GM18507 (cell line): Measurements from ENCODE around the gene MINDY3.

Experiments
- DNase-seq: peaks from one replicate; pipeline ENCODE4 v3.0.0; 2011; ENCODE audit warnings: low read depth; ENCODE audit not compliant: insufficient read length; ENCODE audit errors: extremely low spot score
- FAIRE-seq: peaks from 2 replicates; lab custom pipeline; 2011; peaks lifted over from hg19 to GRCh38; lab: Jason Lieb, UNC

The MINDY3 gene

DNA sequence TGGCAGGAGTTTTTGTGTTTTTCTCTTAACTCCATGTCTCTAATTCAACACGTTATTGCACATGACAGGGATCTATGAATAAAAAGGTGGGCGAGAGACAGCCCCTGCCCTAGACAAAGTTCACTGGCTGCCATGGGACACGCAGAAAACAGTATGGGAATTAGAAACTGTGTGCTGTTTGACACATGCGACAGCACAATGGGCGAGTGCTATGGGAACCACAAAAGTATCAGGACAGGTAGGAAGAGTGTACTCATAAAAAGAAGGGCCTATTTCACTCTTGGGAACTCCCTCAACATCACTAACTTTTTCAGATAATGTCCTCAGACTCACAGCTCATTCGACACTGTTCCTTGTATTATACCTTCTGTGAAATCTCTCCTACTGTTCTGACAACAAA is 45.7 kb downstream of the MINDY3 start:
- FAIRE-seq (peak; percentile 53), DNase-seq (no peak)

DNA sequence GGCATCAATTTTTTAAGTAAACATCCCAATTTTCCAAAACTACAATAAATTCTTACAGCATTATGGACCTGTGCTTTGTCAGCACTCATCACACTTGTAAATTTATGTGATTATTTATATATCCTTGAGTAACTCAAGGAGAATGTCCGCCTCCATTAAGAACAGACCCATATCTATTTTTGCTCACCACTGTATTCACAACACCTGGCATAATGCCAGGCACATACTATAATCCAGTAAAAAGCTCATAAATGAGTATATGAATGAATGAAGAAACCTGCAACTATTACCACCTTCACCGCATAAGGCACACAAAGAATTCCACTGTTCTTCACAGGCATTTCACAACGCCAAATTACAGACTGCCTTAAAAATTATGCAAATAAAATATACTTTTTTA is 46.9 kb downstream of the MINDY3 start:
- DNase-seq (no peak), FAIRE-seq (no peak)

DNA sequence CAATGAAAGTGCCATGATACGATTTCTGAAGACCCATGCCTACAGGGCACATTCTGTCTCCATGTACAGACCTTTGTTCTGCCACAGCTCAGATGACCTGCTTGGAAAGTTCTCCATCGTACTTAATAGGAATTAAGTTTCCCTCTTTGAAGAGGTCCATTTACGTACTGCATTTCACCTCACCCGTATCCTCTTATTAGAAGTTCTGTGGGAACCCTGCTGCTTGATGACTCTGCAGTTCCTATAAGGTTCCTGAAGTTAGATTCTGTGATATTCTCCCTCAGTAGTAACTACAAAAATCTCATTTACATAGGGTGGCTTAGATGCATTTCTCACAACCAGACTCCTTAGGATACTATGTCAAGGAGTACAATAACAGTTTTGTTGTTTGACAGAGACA is 50.9 kb downstream of the MINDY3 start:
- FAIRE-seq, result no peak
- DNase-seq, result no peak

DNA sequence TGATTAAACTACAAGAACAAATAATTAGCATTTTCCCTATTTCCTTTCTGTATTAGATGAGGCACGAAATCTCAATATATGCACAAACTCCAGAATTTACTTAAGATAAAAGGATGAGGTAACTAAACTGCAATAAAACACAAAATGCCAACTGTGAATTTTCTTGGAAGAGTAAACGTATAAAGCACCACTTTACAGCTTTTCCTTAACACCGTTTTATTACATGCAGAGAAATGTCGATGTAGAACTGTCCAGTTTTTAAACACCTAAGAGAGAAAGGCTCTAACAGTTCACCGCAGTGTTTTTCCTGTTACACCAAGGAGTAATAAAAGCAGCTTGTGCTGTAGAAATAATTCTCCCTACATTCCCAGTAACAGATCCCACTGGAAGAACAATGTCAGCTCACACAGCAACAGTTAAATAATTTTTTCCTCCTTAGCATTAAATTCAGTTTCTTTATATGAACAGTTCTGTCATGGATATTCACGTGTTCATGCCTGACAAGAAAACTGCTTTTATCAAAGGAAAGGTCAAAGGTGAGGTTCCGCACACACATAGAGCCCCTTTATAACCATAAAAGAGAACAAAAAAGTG is 52.0 kb downstream of the MINDY3 start:
- FAIRE-seq (no peak), DNase-seq (no peak)

DNA sequence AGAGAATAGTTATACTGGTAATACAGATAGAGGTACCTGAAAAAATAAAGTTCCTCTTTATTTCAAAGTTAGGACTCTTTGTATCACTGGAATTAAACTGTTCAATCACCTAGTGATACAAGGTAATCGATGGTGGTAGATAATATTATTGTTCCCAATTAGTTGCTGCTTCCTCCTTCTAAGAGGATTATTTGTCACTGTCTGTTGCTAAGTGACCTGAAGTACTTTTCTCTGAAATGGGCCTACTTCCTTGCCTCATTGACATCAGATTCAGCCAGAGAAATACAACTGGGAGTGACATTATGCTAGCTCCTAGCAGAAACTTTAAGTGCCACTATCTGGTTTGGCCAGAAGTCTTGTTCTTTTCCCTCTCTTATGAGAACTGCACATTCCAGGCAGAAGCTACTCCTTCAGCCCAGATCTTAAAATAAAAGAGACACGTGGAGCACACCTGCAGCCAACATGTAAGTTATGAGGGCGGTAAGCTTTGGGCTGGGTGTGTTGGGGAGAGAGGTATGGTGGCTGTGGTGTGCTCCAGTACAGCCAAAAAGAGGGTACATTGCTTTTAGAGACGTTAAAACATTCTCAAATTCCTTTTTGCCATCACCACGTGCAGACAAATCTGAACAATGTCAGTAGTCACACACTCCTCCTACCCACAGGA is 54.8 kb downstream of the MINDY3 start:
- FAIRE-seq, result no peak
- no peak for DNase-seq

DNA sequence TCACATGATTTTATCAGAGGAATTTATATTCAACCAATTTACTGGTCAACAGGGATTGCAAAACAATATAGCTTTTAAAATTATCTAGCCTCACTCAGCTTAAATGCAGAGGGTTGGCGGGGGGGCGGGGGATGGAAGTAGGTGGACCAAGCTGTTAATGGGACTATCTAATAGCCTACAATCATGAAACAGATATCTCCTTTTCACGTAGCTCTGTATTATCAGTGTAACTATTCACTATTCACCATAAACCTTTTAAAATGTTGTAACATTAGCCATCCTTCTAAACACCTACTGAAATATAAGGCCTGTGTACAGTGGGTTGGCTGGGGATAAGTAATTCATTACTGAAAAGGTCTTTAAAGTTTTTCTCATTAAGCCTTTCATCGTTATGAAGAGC is 56.2 kb downstream of the MINDY3 start:
- DNase-seq, result no peak
- no peak for FAIRE-seq

DNA sequence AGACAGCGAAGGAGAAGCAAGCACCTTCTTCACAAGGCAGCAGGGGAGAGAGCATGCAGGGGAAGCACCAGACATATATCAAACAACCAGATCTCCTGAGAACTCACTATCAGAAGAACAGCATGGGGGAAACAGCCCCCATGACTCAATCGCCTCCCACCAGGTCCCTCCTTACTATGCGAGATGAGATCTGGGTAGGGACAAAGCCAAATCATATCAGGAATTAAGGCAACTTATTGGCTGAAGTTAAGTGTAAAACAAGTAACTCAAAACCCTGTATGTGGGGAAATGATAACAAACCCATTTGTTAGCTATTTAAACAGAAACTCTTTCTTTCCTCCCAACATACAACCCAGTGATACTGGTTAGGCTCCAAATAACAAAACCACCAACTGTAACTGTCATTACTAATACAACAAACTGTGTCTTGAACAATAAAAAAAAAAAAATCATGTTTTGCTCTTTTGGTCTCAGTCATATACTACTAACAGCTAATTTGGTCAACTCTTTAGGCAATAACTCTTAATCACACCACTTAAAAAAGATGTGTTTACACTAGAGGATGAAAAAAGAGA is 57.8 kb downstream of the MINDY3 start:
- DNase-seq (no peak), FAIRE-seq (no peak)

DNA sequence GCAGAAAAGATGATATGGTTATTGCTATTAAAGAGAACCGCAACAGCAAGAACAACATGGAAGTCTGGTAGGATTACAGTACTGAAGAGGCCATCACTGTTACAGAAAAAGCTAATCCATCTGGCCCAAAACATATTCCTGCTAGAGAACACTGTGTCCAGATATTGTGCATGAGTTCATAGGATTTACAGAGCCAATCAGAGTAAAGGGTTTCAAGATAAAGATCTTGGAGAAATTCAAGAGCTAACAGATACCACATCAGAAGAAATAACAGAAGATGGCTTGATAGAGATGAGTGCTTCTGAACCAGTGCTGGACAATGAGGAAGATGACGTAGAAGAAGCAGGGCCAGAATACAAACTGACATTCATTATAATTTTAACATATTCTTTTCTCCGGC is 58.7 kb downstream of the MINDY3 start:
- DNase-seq (no peak), FAIRE-seq (no peak)

DNA sequence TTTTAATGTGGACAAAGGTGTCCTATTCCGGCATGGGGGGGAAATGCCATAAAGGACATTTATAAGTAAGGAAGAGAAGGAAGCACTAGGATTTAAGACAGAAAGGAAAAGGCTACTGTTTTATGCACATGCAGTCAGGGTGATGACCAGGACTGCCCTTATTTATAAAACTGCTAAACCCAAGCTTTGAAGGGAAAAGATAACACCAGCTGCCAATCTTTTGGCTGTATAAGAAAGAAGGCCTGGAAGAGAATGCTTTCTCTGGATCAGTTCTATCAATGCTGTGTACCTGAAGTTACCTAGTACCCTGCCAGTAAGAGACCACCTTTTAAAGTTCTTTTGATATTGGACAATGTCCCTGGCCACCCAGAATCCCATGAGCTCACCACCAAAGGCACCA is 59.2 kb downstream of the MINDY3 start:
- no peak for DNase-seq
- no peak for FAIRE-seq

DNA sequence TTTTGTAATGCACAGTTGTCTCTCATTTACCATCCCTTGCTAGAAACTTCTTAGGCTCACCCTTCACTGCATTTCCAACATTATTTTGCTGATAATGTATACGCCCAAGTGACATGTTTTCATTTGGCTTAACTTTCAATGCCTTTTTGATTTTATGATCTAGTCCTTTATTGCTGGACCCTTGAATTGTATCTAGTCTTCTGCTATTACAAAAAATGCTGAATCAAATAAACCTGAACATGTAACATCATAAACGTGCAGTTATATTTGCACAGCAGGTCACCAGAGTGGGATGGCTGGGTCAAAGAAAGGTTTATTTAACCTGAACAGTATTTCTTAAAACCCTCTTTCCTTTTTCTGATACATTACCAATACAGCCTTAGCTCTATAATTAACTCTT is 63.0 kb downstream of the MINDY3 start:
- FAIRE-seq (no peak), DNase-seq (no peak)

DNA sequence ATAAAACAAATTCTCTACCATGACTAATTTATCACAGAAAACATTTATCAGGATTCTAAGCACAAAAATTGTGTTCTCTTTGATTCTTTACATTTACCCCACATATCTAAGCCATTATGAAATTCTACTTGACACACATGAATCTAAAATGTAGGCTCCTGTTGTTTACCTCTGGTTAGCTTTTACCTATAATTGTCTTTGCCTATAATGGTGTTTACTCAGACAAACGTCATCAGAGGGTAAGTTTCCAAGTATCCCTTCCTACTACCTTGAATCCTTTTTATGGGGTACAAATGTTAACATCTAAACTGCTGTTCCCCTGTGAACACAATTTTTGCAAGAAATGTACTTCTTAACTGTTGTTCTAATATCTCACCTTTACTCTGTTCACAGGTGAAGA is 63.5 kb downstream of the MINDY3 start:
- DNase-seq, result no peak
- FAIRE-seq, result no peak

DNA sequence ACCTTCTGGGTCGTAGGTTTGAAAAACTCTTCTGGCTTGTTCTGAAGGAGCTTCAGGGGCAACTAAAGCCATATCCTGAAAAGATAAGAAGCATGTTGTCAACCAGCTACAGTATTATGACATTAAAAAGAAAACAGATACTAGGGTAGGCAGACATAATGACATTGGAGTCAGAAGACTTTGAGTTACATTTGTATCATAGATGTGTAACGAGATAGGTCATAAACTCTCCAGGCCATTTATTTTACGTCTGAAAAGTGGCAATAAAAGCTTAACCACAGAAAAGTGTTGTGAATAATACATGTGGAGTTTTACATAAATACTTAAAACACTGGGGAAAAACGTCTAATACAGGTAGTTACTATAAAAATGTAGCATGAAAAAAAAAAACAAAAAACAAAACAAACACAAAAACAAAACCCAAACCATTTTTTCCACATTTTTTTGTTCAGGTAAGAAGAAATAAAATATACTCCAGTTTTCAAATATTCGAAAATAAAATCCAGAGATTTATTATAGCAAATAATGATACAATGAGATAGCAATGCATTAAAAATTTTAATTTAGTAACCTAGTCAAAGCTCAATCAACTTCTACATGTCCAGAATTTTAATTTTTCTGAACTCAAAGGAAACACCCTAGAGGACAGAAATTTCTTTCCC is 64.1 kb downstream of the MINDY3 start:
- FAIRE-seq (no peak), DNase-seq (no peak)

DNA sequence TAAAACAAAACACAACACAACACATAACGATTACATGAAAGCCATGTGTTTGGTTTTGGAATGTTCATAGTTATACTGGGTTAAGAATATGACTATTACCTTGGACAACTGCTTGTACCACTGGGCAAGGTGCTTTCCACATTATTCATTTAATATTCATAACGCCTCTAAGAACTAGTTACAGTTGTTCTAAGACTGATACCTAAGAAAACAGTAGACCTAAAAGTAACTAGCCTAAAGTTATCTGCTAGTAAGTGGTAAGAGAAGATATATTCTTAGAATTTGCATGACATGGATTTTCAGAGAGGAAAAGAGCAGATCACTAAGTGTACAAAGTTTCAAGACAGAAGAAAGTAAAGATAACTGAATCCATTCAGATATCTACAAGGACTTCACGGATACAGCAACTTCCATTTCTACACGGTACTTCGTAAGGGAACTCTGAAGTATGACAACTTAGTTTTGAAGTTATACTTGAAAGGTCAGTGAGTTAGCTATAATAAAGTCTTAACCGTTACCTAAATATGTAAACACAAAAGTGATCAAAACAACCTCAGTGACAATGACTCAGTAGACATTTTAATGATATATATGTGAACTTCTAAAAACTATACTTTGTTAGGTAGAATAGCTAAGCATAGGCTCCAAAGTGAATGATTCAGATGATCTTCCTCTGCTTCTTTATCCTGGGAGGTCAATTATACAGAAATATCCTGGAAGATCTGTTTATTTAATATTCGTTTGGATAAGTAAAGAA is 65.1 kb downstream of the MINDY3 start:
- FAIRE-seq (peak; percentile 9), DNase-seq (no peak)

DNA sequence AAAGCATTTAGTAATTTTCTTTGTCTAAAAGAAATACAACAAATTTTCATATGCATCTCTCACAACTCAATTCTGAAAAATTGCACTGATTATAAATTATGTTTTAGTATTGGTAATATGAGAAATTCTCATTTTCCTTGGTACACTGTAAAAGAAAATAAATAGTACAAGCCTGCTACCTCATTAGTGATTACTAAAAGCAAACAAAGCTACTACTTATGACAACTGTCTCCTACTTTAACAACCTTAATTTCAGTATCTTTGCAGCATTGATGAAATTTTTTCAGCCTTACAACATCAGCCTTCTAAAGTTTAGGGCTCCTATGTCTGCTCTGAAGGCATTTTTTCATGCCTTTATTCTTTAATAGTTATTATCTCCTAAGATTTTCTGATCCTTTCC is 65.7 kb downstream of the MINDY3 start:
- no peak for DNase-seq
- no peak for FAIRE-seq

DNA sequence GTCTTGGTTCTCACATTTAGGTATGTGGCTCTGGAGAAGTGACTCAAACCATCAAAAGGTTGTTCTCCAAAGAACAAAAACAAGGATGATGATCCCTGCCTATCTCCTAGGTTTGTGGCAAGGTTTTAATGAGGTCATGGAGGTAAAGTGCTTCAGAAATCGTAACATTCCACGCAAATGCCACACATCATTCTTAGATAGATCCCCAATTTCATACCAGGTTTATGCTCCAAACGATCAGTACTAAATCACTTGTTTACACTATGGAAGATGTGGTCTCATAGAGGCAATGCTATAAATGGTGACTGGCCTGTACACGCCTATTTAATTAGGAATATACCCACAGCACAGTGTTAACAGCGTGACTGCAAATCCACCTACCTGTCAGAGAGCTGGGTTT is 66.6 kb downstream of the MINDY3 start:
- DNase-seq (no peak), FAIRE-seq (no peak)

DNA sequence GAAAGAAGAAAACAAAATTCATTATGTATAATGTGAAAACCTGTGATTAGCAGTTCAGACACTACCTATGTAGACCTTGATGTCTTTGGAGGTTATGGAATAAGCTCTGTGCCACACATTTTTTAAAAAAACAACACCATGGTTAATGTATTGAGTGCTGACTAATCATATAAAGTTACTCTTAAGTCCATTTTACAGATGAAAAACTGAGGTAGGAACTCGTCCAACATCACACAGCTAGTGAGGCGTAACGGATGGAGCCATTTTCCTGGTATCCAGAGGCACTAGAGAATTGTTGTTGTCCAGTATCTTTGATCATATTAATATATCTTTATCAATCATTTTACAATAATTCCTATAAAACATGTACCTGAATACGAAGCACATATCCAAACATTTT is 67.5 kb downstream of the MINDY3 start:
- DNase-seq (no peak), FAIRE-seq (no peak)

DNA sequence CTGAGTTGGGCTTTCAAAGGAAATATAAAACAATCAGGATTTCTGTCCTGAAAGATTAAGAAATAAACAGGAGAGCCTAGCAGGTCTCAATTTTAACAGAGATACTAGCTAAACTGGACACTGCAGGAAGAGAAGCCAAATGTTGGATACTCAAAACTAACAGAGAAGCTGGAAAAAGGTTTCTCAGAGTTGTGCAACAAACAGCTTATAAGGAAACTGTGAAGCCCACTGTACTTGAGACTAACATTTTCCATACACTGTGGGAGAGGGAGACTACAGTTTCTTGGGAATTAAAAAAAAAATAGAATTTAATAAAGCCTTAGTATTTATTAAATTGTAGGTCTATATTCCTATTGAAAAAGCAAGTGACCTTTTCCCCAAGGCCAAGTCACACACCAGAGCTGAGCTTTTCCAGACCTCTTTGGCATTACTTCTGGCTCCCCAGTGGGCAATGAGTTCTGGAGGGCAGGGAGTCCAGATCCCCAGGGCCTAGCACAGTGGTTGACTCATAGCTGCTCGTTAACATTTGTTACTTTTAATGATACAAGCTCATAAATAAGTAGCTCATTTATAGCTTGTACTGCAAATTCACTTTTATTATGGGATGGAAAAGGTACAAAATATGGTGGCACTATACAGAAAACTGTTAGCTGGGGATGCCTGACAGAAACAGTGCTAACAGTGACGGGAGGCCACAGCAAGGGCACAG is 68.3 kb downstream of the MINDY3 start:
- FAIRE-seq (no peak), DNase-seq (no peak)

DNA sequence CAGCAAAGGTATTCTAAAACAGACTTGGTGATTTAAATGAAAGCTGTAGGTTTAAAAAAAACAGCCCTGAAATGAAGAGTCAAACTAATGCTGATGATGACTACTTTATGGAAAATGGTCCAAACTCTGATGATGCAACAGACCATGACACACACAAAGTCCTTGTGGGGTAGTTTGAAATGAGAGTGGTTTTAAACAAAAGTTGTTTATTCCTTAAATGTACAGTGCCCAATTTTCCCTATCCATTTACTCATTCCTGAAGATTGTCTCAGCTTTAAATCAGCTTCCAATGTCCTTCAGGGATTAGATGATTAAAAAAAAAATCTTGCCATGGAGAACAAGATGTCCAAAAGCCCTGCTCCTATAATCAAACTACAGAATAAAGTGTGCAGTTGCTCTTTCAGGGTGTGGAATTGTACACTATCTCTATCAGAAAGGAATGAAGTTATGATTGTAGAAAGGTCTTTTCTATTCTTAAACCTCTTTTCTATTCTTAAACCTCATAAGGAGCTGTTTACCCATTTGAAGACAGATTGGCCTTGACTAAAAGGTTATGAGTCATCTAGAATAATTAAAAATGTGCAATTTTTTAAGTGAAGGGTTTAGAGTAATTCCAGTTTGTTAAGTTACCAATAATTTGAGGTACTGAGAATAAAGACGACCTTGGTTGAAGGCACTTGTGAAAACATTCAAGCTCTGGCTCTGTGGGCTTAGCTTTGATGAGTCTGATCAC is 70.3 kb downstream of the MINDY3 start:
- no peak for DNase-seq
- FAIRE-seq, result no peak

DNA sequence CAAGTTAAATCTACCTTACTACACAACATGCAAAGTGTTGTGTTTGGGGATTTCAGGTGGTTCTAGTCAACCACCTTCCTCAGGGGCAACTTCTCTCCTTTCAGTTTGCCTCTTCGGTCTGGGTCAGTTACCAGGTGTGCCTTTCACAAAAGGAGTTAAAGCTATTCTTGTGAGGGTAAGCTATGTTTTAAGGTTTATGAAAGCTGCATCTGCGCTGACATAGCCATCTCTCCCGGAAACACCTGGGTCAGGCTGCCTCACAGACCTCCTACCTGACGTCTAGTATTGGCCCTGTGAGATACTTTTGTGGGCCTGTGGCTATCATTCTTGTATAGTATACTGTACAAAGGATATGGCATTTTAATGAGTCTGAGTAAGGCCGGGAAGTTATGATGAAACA is 72.9 kb downstream of the MINDY3 start:
- no peak for FAIRE-seq
- no peak for DNase-seq
